Omental fat pad (tissue), 4 donors: Measurements from ENCODE around the gene URGCP. TPM values are rescaled to one million over a fixed set of nuclear protein-coding genes. Genes with fewer than 3 reads are reported as not detected.

Experiments
- ATAC-seq: fragments of 150-250 bp; one replicate; pipeline ENCODE4 v1.9.1; 2016; ENCODE audit warnings: mild to moderate bottlenecking, moderate library complexity; ENCODE audit not compliant: low FRiP score
- DNase-seq: peaks from one replicate; pipeline ENCODE4 v3.0.0-alpha.2; 2019; ENCODE audit warnings: low spot score
- total RNA-seq, 4 donors: library from RNA; depleted of rRNA; stranded (reverse); fragments of >200 nt; gene quantifications; one replicate each; pipeline ENCODE4 v1.1.0, GENCODE V29; 2016
- TF ChIP-seq, protein P1 (sequence below), 3 donors: fragments of 450-650 bp; IDR thresholded peaks; one replicate each; pipeline ENCODE4 v1.5.1; 2016 to 2017; ENCODE audit warnings: antibody characterized with exemption in 3 of 3, mild to moderate bottlenecking in 3 of 3, moderate library complexity in 2 of 3

The URGCP gene, protein sequence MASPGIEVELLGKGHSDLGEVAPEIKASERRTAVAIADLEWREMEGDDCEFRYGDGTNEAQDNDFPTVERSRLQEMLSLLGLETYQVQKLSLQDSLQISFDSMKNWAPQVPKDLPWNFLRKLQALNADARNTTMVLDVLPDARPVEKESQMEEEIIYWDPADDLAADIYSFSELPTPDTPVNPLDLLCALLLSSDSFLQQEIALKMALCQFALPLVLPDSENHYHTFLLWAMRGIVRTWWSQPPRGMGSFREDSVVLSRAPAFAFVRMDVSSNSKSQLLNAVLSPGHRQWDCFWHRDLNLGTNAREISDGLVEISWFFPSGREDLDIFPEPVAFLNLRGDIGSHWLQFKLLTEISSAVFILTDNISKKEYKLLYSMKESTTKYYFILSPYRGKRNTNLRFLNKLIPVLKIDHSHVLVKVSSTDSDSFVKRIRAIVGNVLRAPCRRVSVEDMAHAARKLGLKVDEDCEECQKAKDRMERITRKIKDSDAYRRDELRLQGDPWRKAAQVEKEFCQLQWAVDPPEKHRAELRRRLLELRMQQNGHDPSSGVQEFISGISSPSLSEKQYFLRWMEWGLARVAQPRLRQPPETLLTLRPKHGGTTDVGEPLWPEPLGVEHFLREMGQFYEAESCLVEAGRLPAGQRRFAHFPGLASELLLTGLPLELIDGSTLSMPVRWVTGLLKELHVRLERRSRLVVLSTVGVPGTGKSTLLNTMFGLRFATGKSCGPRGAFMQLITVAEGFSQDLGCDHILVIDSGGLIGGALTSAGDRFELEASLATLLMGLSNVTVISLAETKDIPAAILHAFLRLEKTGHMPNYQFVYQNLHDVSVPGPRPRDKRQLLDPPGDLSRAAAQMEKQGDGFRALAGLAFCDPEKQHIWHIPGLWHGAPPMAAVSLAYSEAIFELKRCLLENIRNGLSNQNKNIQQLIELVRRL
- 10 to 100 TPM; 25.2 to 45.3 (median 25.6) TPM for total RNA-seq

DNA sequence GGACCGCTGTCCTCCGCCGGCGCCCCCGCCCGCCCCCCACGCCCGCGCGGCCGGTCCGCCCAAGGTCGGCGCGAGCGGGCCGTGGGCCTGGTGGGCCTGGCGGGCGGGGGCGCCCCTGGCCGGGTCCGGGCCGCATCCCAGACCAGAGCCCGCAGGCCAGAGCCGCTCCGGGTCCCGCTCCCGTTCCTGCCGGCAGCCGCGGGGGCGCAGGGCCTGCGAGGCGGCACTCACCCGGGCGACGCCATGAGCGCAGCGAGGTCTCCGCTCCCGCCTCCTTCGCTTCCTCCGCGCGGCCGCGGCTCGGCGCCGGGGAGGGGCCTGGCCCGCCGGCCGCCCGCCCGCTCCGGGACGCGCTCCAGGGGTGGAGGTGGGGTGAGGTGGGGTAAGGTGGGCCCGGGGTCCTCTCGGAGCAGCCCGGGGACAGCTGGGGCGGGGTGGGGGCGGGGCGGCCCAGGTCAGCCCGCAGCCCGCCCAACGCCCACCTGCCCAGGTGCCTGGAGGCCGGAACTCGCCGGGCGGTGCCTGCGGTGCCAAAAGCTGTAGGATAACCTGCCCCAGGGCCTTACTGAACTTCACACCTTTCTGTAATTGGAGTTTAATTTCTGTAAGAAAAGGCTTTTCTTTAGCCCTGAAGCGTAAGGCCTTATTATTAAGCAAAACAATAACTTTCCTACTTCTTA is at the start of gene URGCP:
TSS of gene URGCP (minus strand) at position 266 of the 680 bp plus-strand sequence. CDS start at position 245, 21 bp downstream.
- TF ChIP-seq, protein P1, sequence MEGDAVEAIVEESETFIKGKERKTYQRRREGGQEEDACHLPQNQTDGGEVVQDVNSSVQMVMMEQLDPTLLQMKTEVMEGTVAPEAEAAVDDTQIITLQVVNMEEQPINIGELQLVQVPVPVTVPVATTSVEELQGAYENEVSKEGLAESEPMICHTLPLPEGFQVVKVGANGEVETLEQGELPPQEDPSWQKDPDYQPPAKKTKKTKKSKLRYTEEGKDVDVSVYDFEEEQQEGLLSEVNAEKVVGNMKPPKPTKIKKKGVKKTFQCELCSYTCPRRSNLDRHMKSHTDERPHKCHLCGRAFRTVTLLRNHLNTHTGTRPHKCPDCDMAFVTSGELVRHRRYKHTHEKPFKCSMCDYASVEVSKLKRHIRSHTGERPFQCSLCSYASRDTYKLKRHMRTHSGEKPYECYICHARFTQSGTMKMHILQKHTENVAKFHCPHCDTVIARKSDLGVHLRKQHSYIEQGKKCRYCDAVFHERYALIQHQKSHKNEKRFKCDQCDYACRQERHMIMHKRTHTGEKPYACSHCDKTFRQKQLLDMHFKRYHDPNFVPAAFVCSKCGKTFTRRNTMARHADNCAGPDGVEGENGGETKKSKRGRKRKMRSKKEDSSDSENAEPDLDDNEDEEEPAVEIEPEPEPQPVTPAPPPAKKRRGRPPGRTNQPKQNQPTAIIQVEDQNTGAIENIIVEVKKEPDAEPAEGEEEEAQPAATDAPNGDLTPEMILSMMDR (IDR thresholded peaks at IDR 0.05): no peak
- ATAC-seq: peak; percentile 49
- DNase-seq: no peak

DNA sequence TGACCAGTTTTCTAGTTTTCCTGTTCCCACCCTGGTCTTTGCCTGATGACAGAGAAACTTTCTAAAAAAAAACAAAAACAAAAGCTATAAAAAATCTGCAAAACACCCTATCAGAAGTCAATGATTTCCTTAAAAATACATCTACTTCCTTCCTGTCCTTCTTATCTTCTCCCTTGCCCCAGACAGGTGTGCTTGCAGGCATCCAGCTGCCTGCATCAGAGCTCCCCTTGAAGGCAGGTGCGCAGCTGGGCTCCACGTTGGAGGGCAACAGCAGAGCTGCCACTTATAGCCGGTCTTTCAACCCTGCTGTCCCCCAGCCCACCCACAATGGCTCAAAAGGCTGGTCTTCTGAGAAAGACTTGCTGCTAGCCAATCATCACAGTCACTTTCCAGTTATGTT is 49.6 kb upstream of the URGCP start:
- TF ChIP-seq, protein P1 (IDR thresholded peaks at IDR 0.05): no peak
- DNase-seq: no peak

DNA sequence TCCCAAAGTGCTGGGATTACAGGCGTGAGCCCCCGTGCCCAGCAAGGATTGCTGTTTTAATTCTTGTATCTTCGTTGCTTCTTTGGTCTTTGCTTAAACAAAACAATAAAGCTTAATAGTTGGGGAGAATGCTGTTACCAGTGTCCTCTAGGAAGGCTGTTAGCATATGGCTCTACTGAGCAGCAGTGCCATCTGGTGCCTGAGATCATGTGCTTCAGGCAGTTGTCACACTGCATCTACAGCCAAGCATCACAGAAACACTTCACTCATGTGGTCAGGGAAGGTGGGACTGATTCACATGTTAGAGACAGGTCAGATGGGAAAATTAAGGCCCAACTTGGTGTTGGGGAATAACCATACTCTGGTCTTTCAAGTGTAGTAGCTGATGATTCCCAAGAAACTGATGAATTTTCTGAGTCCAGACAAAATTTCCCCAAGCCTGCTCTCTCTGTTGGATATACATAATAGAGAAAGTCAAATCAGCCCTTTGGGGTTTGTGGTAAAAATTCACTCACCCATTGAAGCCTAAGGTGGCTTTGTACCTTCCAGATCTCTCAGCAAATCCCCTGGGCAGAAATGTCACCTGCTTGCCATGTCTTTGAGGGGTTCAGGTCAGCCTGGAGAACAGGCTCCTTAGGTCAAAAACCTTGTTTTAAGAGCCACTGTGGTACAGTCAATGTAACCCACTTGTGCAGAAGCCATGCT is 48.3 kb upstream of the URGCP start:
- ATAC-seq: no peak
- DNase-seq: no peak

More for the DNA sequence above, 49.6 kb upstream of the URGCP start:
- ATAC-seq: no peak

DNA sequence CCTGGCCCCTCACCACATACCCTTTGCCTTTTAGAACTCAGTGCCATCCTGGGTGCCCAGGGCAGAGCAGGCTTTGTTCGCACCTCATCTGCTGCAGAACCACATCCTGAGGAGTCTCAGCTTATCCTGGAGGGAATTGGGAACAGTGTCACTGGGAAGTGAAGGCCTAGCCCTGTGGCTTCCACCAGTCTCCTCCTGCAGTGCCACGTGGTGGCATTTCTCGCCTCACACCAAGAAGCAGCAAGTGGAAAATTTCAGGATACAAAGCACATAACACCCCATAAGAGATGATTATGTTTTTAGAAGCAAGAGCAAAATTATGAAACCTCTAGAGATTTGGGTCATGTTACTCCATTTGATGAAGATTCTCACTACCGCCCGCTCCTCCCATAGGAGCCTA is 46.7 kb upstream of the URGCP start:
- DNase-seq (no peak), ATAC-seq (no peak)
- TF ChIP-seq, protein P1 (IDR thresholded peaks at IDR 0.05): no peak

More for the DNA sequence above, 48.3 kb upstream of the URGCP start:
- TF ChIP-seq, protein P1 (IDR thresholded peaks at IDR 0.05): no peak

DNA sequence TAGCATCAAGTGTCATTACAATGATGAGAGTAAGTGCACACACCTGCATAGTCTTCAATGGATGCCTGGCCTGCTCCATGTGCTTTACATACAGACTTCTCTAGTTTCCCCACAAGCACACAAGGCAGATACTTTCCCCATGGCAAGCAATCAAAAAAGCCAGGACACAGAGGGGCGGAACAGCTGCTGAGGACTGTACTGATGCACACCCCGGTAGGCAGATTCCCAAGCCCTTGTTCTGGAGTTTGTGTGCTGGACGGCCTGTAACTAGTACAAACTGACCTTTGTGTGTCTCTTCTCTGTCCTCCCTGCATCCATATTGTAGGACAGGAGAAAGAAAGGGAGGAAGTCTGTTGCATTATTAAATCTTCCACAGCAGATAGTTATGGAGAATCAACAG is 45.6 kb upstream of the URGCP start:
- TF ChIP-seq, protein P1 (IDR thresholded peaks at IDR 0.05): no peak
- no peak for DNase-seq
- ATAC-seq: no peak

DNA sequence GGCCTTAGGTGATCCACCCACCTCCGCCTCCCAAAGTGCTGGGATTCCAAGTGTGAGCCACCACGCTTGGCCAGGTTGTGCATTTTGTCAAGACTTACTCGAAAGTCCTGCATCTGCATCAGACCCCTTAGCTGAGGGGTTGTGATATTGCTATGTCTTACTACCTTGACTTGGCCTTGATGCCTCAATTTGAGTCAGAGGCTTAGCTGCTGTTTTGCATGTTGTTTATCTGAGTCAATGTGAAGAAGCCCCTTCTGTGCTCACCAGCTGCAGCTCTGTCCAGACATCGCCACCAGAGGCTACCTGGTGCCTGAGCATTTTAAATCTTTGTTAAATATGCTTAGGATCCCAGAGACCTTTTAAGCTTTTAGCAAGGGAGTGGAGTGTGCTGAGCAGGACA is 37.9 kb upstream of the URGCP start:
- DNase-seq (no peak), ATAC-seq (no peak)
- TF ChIP-seq, protein P1 (IDR thresholded peaks at IDR 0.05): no peak
